GM13977 (cell line): Measurements from ENCODE around the gene CEP162.
"Not testable (repeated sequence)": the region's sequence is repeated elsewhere in the genome, so short reads cannot be mapped to it uniquely, and the experiment has no call there.

Experiments used
- DNase-seq: peaks from one replicate; pipeline ENCODE4 v3.0.0; 2012; ENCODE audit warnings: low spot score
- in situ Hi-C: fragments of 300-500 bp; cut with MboI; formaldehyde crosslinking; loops from one replicate; pipeline ENCODE4 v1.12.0; 2022; ENCODE audit warnings: low sequenced_read_pairs, low pct_unique_long_range_greater_than_20kb, mixed read lengths, inconsistent platforms; ENCODE audit not compliant: unreplicated experiment
- TF ChIP-seq, protein P1 (sequence below): IDR thresholded peaks from 2 replicates; pipeline ENCODE4 v1.5.1; 2012; ENCODE audit warnings: mild to moderate bottlenecking, control low read depth; ENCODE audit not compliant: insufficient read depth; ENCODE audit errors: extremely low read depth, missing control alignments

CEP162 gene

DNA sequence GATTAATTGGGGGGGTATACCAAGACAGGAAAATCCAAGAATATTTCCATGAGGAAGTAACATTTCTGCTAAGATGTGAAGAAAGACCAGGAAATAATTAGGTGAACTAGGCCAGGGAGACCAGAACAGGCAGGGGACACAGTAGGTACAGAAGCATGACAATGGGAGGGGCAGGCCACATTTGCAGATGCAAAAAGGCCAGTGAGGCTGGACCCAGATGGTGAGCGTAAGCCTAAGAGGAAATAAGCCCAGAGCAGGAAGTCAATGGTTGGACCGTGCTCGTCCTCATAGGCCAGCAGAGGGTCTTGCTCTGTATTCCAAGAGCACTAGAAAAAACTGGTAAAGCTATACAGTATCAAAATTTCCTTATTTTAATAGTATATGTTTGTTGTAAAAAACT lies 9.4 kb downstream of the CEP162 start:
- TF ChIP-seq, protein P1, sequence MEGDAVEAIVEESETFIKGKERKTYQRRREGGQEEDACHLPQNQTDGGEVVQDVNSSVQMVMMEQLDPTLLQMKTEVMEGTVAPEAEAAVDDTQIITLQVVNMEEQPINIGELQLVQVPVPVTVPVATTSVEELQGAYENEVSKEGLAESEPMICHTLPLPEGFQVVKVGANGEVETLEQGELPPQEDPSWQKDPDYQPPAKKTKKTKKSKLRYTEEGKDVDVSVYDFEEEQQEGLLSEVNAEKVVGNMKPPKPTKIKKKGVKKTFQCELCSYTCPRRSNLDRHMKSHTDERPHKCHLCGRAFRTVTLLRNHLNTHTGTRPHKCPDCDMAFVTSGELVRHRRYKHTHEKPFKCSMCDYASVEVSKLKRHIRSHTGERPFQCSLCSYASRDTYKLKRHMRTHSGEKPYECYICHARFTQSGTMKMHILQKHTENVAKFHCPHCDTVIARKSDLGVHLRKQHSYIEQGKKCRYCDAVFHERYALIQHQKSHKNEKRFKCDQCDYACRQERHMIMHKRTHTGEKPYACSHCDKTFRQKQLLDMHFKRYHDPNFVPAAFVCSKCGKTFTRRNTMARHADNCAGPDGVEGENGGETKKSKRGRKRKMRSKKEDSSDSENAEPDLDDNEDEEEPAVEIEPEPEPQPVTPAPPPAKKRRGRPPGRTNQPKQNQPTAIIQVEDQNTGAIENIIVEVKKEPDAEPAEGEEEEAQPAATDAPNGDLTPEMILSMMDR: no peak
- in situ Hi-C loops: no loop called here
- DNase-seq: no peak

DNA sequence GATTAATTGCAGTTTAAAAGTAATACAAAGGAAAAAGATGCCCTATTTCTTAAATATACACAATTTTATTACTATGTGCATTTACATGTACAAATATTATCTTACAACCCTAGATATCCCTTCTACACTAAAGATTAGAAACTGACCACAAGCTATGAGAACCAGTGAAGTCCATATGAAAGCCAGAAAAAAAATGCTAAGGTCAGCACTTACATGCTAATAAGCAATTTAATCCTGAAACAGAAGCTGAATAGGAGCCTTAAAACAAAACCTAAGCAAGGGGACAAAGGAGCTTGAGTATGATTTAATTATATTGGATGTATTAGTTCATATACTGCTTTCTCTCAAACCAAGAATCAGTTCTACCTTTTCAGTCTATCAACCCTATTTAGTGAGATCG lies 14.2 kb downstream of the CEP162 start:
- TF ChIP-seq, protein P1: no peak
- no peak for DNase-seq
- in situ Hi-C loops: no loop called here

DNA sequence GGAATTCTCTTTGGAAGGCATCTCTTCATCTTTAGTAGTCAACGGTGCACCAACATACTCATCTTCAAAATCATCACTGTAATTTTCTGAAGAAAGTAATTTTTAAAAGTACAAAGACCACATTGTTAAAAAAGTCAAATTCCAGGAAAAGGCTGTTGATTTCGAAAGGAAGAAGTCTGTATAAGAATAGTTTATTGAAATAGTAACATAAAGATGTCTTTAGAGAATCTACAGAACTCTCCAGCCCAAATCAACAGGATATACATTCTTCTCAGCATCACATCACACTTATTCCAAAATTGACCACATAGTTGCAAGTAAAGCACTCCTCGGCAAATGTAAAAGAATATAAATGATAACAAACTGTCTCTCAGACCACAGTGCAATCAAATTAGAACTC lies 23.4 kb downstream of the CEP162 start:
- in situ Hi-C loops: no loop called here
- no peak for DNase-seq
- TF ChIP-seq, protein P1: no peak

DNA sequence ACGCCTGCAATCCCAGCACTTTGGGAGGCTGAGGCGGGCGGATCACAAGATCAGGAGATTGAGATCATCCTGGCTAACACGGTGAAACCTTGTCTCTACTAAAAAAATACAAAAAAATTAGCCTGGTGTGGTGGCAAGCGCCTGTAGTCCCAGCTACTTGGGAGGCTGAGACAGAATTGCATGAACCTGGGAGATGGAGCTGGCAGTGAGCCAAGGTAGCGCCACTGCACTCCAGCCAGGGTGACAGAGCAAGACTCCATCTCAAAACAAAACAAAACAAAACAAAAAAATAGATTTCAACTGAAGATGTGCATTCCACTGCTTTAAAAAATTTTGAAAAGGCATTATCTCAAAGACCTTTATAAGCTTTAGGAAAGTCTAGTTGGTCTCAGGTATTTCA lies 27.5 kb downstream of the CEP162 start:
- DNase-seq, in situ Hi-C loops: not testable (repeated sequence)

DNA sequence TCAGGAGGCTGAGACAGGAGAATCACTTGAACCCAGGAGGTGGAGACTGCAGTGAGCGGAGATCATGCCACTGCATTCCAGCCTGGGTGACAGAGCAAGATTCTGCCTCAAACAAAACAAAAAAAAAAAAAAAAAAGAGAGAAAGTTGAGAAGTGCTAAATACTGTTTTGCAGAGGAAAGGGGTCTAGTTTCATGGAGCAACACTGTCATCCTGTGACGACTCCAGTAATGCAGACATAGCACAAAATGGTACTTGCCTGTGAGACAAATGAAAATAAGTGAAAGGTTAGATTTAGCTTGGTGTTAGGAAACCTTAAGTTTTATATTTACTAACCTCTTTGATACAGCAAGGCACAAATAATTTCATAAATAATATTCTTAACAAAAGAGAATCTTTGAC lies 29.7 kb downstream of the CEP162 start:
- DNase-seq: no peak
- TF ChIP-seq, protein P1: no peak
- in situ Hi-C loops: no loop called here

DNA sequence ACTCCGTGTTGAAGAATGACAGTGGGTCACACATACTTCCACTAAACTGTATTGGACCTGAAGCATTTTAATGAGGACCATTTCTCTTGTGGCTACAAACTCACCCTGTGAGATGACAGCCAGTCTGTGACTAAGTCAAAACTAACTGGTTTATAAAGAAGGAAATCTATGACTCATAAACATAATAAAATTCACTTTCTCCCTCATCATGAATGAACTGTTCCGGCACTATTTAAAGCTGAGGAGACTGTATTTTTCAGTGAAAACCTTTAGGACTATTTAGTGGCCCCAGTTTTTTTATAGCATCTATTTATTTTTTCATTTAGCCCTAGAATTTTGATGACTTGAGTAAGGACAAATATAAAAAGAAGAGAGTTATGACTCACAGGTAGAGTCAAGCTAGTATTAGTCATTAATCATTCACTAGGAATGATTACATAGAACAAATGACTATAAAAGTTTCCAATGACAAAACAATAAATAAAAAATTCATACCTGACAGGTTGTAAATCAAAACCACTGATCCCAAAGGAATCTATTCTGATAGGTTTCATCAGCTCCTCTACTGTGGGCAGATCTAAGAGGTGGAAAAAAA lies 34.2 kb downstream of the CEP162 start:
- no peak for DNase-seq
- in situ Hi-C loops: no loop called here
- TF ChIP-seq, protein P1: no peak

DNA sequence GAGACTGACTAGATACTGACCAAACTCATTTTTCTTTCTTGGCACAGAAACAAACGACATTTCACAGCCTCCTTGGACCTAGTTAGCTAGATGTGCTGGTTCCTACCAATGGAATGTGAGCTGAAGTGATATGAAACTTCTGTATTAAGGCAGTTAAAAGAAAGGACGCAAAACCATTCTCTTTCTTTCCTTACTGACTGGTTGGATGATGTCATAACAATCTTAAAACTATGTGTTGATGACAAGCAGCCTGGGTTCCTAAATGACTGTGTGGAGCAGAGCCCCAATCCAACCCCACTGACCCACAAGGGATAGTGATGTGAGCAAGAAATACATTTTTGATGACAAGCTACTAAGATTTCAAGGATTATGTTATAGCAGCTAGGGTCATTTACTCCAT lies 35.6 kb downstream of the CEP162 start:
- TF ChIP-seq, protein P1: no peak
- in situ Hi-C loops: no loop called here
- DNase-seq: no peak

DNA sequence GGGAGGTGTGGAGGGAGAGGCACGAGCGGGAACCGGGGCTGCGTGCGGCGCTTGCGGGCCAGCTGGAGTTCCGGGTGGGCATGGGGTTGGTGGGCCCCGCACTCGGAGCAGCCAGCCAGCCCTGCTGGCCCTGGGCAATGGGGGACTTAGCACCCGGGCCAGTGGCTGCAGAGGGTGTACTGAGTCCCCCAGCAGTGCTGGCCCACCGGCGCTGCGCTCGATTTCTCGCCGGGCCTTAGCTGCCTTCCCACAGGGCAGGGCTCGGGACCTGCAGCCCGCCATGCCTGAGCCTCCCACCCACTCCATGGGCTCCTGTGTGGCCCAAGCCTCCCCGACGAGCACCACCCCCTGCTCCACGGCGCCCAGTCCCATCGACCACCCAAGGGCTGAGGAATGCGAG lies 38.1 kb downstream of the CEP162 start:
- in situ Hi-C loops: not testable (repeated sequence)

More for the DNA sequence above, 38.1 kb downstream of the CEP162 start:
- not testable (repeated sequence) for DNase-seq
